Keratinocyte (primary cell): ENCODE results near the gene RAP1GAP2. TPM values are rescaled to one million over a fixed set of nuclear protein-coding genes. Genes with fewer than 3 reads are reported as not detected.
"Not testable (repeated sequence)": the region's sequence is repeated elsewhere in the genome, so short reads cannot be mapped to it uniquely, and the experiment has no call there.

Source experiments
- DNase-seq: peaks from one replicate; pipeline ENCODE4 v3.0.0-alpha.2; 2011; ENCODE audit warnings: low read depth, missing footprints, low spot score
- FAIRE-seq: peaks from 2 replicates; lab custom pipeline; 2011; peaks lifted over from hg19 to GRCh38; lab: Jason Lieb, UNC
- H2AFZ ChIP-seq: 2 replicates; pipeline ENCODE4 v1.6.0; 2012; ENCODE audit warnings: low read length, control low read depth, inconsistent platforms; ENCODE audit not compliant: control insufficient read depth
- H3K27ac ChIP-seq: 2 replicates; pipeline ENCODE4 v1.5.1; 2011; ENCODE audit warnings: low read length; ENCODE audit not compliant: control insufficient read depth, insufficient read depth
- H3K27me3 ChIP-seq: 3 replicates; pipeline ENCODE4 v1.6.0; 2011; ENCODE audit warnings: low read length; ENCODE audit not compliant: control insufficient read depth, insufficient read depth; ENCODE audit errors: extremely low read depth
- H3K36me3 ChIP-seq, 2 experiments: 2 replicates in 1 of 2; 3 replicates in 1 of 2; pipeline ENCODE4 v1.5.1; 2011; ENCODE audit warnings: low read length in 2 of 2, mild to moderate bottlenecking in 1 of 2; ENCODE audit not compliant: control insufficient read depth in 2 of 2, insufficient read depth in 2 of 2; ENCODE audit errors: extremely low read depth in 1 of 2
- H3K4me1 ChIP-seq: 3 replicates; pipeline ENCODE4 v1.5.1; 2011; ENCODE audit warnings: low read length; ENCODE audit not compliant: control insufficient read depth, insufficient read depth; ENCODE audit errors: extremely low read depth
- H3K4me2 ChIP-seq: 3 replicates; pipeline ENCODE4 v1.6.0; 2011; ENCODE audit warnings: low read depth, low read length; ENCODE audit not compliant: control insufficient read depth, insufficient read depth; ENCODE audit errors: extremely low read depth
- H3K4me3 ChIP-seq, 3 experiments: fragments of 200-600 bp in 1 of 3; sonication (generic) in 1 of 3; 2 replicates in 2 of 3; 3 replicates in 1 of 3; pipeline ENCODE4 v1.5.1; 2011 to 2016; ENCODE audit warnings: low read length in 3 of 3, mild to moderate bottlenecking in 3 of 3, control low read depth in 2 of 3, inconsistent platforms in 1 of 3, low read depth in 1 of 3, mixed read lengths in 1 of 3, mixed run types in 1 of 3, moderate library complexity in 1 of 3; ENCODE audit not compliant: control insufficient read depth in 2 of 3, insufficient read depth in 2 of 3; ENCODE audit errors: extremely low read depth in 1 of 3
- H3K79me2 ChIP-seq: 2 replicates; pipeline ENCODE4 v1.6.0; 2012; ENCODE audit warnings: low read length; ENCODE audit not compliant: control insufficient read depth, insufficient read depth
- H3K9ac ChIP-seq: 3 replicates; pipeline ENCODE4 v1.6.0; 2011; ENCODE audit warnings: low read length; ENCODE audit not compliant: control insufficient read depth, insufficient read depth; ENCODE audit errors: extremely low read depth
- H3K9me1 ChIP-seq: 3 replicates; pipeline ENCODE4 v1.6.0; 2011; ENCODE audit warnings: low read length; ENCODE audit not compliant: control insufficient read depth, insufficient read depth; ENCODE audit errors: extremely low read depth
- H3K9me3 ChIP-seq: 2 replicates; pipeline ENCODE4 v1.5.1; 2012; ENCODE audit warnings: low read depth, low read length; ENCODE audit not compliant: control insufficient read depth
- H4K20me1 ChIP-seq: 3 replicates; pipeline ENCODE4 v1.6.0; 2011; ENCODE audit warnings: low read length; ENCODE audit not compliant: control insufficient read depth, insufficient read depth; ENCODE audit errors: extremely low read depth
- dilution Hi-C: fragments of 300-500 bp; cut with MboI; formaldehyde crosslinking; loops from one replicate; pipeline ENCODE4 v1.7.0; 2020; ENCODE audit warnings: low sequenced_read_pairs; ENCODE audit not compliant: extremely low pct_ligation_motif_present
- polyA plus RNA-seq, 5 experiments: library from polyadenylated mRNA; depleted of rRNA in 3 of 5; stranded (reverse) in 3 of 5; stranded (forward) in 1 of 5; unstranded in 1 of 5; fragments of >200 nt; gene quantifications; 1 replicate in 1 of 5; 2 replicates in 3 of 5; 3 replicates in 1 of 5; pipeline versions ENCODE4 v1.2.1 to v1.2.3, GENCODE V29; 2011 to 2012; ENCODE audit warnings: missing spikeins in 2 of 5, low read depth in 1 of 5, low replicate concordance in 1 of 5
- small RNA-seq, 3 experiments: library from RNA; depleted of rRNA; stranded (forward); fragments of <200 nt; gene quantifications; one replicate each; pipeline ENCODE3, GENCODE V24; 2012; ENCODE audit warnings: low read depth in 3 of 3, low replicate concordance in 1 of 3; ENCODE audit not compliant: insufficient read length in 3 of 3

Gene RAP1GAP2
- polyA plus RNA-seq, 1 donor (not counting 4 experiments of a cell fraction or from before 2014, with no cell fraction given) = 13.6 TPM

DNA sequence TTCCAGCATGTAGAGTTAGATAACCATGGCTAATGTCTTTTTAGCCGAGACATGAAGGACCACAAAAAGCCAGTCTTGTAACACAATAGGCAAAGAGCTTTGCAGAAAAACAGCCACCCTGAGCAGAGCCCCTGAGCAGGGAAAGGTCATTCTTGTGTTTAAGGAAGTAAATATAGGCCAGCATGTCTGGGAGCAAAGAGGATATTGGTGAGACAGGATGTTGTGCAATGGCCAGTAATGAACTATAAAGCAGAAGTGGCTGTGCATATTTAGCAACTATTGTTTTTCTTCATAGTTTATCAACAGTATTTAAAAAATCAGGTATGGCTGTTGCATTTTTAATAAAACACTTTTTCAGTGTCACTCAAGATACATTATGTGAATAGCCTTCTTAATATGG is 269.0 kb downstream of the RAP1GAP2 start:
- H2AFZ ChIP-seq, H3K36me3 ChIP-seq, H3K9me3 ChIP-seq, H3K9me1 ChIP-seq, H3K27ac ChIP-seq, H3K4me1 ChIP-seq, DNase-seq, H3K4me3 ChIP-seq, H4K20me1 ChIP-seq, H3K9ac ChIP-seq, H3K4me2 ChIP-seq, FAIRE-seq, dilution Hi-C loops, H3K27me3 ChIP-seq, H3K79me2 ChIP-seq: not testable (repeated sequence)

DNA sequence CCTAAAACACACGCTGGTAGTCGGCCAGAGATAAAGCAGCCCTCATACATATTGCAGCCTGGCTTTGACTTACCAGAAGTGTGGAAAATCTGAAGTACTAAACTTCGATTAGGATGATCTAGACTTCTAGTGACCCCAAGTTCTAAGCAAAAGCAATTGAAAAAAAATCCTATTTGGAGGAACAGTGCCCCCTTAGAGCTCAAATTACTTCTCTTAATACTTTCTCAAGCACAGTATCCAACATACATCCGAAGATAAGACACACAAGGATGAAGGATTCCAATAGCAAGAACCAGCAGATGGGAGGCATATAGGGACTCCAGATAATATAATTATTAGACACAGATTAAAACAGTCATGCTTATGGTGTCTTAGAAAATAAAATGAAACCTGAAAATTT is 277.6 kb downstream of the RAP1GAP2 start:
- H3K27me3 ChIP-seq, H3K36me3 ChIP-seq, dilution Hi-C loops, H3K27ac ChIP-seq, DNase-seq, H4K20me1 ChIP-seq, H3K9me1 ChIP-seq, H3K4me2 ChIP-seq, H2AFZ ChIP-seq, H3K9ac ChIP-seq, H3K79me2 ChIP-seq, FAIRE-seq, H3K9me3 ChIP-seq, H3K4me1 ChIP-seq, H3K4me3 ChIP-seq: not testable (repeated sequence)

Small RNA genes within 50 kb of the gene (small RNA-seq; reads per million reads assigned to genes)
- gene MIR1253 (0 reads per million in 3 experiments), gene hsa-mir-1253 (0 reads per million in 3 experiments)

Other genes starting within 250 kb of the RAP1GAP2 start
- gene PAFAH1B1, start 202.8 kb upstream of the RAP1GAP2 start, polyA plus RNA-seq = 88.6 to 119 TPM (median 96.5 TPM) in 3 replicates
- 24.0 to 50.7 TPM (median 31.4 TPM) in 3 replicates for gene CLUH, start 84.7 kb upstream of the RAP1GAP2 start, polyA plus RNA-seq
- 0.01 TPM in 1 of 3 replicates, not detected in the others for gene CCDC92B, start 46.8 kb upstream of the RAP1GAP2 start, polyA plus RNA-seq